ENCODE data around the gene GGT5.

Gene GGT5

GRCh38 chr22:24178502-24179440 lies 66.1 kb downstream of the GGT5 start:
- H3K4me3 ChIP-seq (ENCODE audit: low read length in 2 of 2) = no peak overlapping the region
- H3K36me3 ChIP-seq (replicated peaks in 1 of 2; ENCODE audit: control insufficient read depth in 2 of 2, insufficient read depth in 2 of 2, low read length in 2 of 2) = peaks cover 5 to 19% of the 10 kb centered on the region in 2 donors
- H3K4ac ChIP-seq (ENCODE audit: low read length) = no peak overlapping the region
- no CpG with 5 or more reads among the region's 21 CpGs for WGBS, 2 donors (ENCODE audit: extremely low coverage in 2 of 2, insufficient read length in 2 of 2, insufficient replicate concordance in 1 of 2)
- peaks cover 3% of the 10 kb centered on the region in 2 donors for H3K4me1 ChIP-seq (ENCODE audit: control insufficient read depth in 2 of 2, insufficient read depth in 1 of 2, low read depth in 1 of 2, low read length in 2 of 2)
- H2BK12ac ChIP-seq (ENCODE audit: low read length) = no peak overlapping the region
- H3K4me2 ChIP-seq (ENCODE audit: insufficient read depth, low read length, poor library complexity, severe bottlenecking) = no peak overlapping the region
- H4K91ac ChIP-seq (ENCODE audit: low read depth, low read length, poor library complexity) = peak overlapping the region; percentile 8
- H2BK5ac ChIP-seq (ENCODE audit: low read length) = no peak overlapping the region
- peak overlapping the region; percentile 28 for H2BK120ac ChIP-seq (ENCODE audit: low read depth, low read length)
- H3K18ac ChIP-seq (ENCODE audit: low read length) = no peak overlapping the region
- H3K27me3 ChIP-seq (ENCODE audit: control insufficient read depth in 3 of 3, insufficient read depth in 3 of 3, low read depth in 1 of 3, low read length in 3 of 3) = no peaks in the 10 kb centered on the region
- H3K14ac ChIP-seq (ENCODE audit: low read length) = no peak overlapping the region
- no peak overlapping the region for H3K27ac ChIP-seq (replicated peaks; ENCODE audit: low read length)
- peaks cover 5% of the 10 kb centered on the region for H3K79me1 ChIP-seq (ENCODE audit: low read depth, low read length)
- H3K9ac ChIP-seq (ENCODE audit: low read depth, low read length, poor library complexity) = no peak overlapping the region
- H3K23ac ChIP-seq (ENCODE audit: low read depth, low read length, poor library complexity) = peak overlapping the region; percentile 73
- no peak overlapping the region for H2AK5ac ChIP-seq (ENCODE audit: low read depth, low read length)
- no peak overlapping the region for H2AFZ ChIP-seq (ENCODE audit: low read length)
- no peak for DNase-seq (ENCODE audit: low spot score)
- H3K9me3 ChIP-seq (replicated peaks in 1 of 2; ENCODE audit: control insufficient read depth in 2 of 2, insufficient read depth in 1 of 2, low read depth in 1 of 2, low read length in 2 of 2) = no peaks in the 10 kb centered on the region
- H2BK15ac ChIP-seq (ENCODE audit: low read length) = no peak overlapping the region
- H4K8ac ChIP-seq (ENCODE audit: low read depth, low read length) = peak overlapping the region; percentile 86

GRCh38 chr22:24178021-24178431 lies 66.9 kb downstream of the GGT5 start:
- H2AFZ ChIP-seq (ENCODE audit: low read length) = no peak overlapping the region
- H3K27me3 ChIP-seq (ENCODE audit: control insufficient read depth in 3 of 3, insufficient read depth in 3 of 3, low read depth in 1 of 3, low read length in 3 of 3) = no peaks in the 10 kb centered on the region
- WGBS, 2 donors (ENCODE audit: extremely low coverage in 2 of 2, insufficient read length in 2 of 2, insufficient replicate concordance in 1 of 2) = no CpG with 5 or more reads among the region's 12 CpGs
- H2BK120ac ChIP-seq (ENCODE audit: low read depth, low read length) = peak overlapping the region; percentile 28
- DNase-seq (ENCODE audit: low spot score) = no peak
- peak overlapping the region; percentile 73 for H2BK12ac ChIP-seq (ENCODE audit: low read length)
- no peak overlapping the region for H2BK15ac ChIP-seq (ENCODE audit: low read length)
- no peak overlapping the region for H2BK5ac ChIP-seq (ENCODE audit: low read length)
- peak overlapping the region; percentile 8 for H4K91ac ChIP-seq (ENCODE audit: low read depth, low read length, poor library complexity)
- H3K4me1 ChIP-seq (ENCODE audit: control insufficient read depth in 2 of 2, insufficient read depth in 1 of 2, low read depth in 1 of 2, low read length in 2 of 2) = peaks cover 3 to 5% of the 10 kb centered on the region in 2 donors
- no peak overlapping the region for H2AK5ac ChIP-seq (ENCODE audit: low read depth, low read length)
- H3K4ac ChIP-seq (ENCODE audit: low read length) = no peak overlapping the region
- no peak overlapping the region for H3K27ac ChIP-seq (replicated peaks; ENCODE audit: low read length)
- H4K8ac ChIP-seq (ENCODE audit: low read depth, low read length) = no peak overlapping the region
- H3K9me3 ChIP-seq (replicated peaks in 1 of 2; ENCODE audit: control insufficient read depth in 2 of 2, insufficient read depth in 1 of 2, low read depth in 1 of 2, low read length in 2 of 2) = no peaks in the 10 kb centered on the region
- no peak overlapping the region for H3K23ac ChIP-seq (ENCODE audit: low read depth, low read length, poor library complexity)
- H3K36me3 ChIP-seq (replicated peaks in 1 of 2; ENCODE audit: control insufficient read depth in 2 of 2, insufficient read depth in 2 of 2, low read length in 2 of 2) = peaks cover 7 to 23% of the 10 kb centered on the region in 2 donors
- H3K79me1 ChIP-seq (ENCODE audit: low read depth, low read length) = peaks cover 5% of the 10 kb centered on the region
- H3K4me3 ChIP-seq (ENCODE audit: low read length in 2 of 2) = no peak overlapping the region
- no peak overlapping the region for H3K18ac ChIP-seq (ENCODE audit: low read length)
- no peak overlapping the region for H3K9ac ChIP-seq (ENCODE audit: low read depth, low read length, poor library complexity)
- H3K14ac ChIP-seq (ENCODE audit: low read length) = no peak overlapping the region
- H3K4me2 ChIP-seq (ENCODE audit: insufficient read depth, low read length, poor library complexity, severe bottlenecking) = no peak overlapping the region

- Histone ChIP-seq H4K8ac (ENCODE audit: low read depth, low read length) (no peak overlapping the region), H3K4ac (ENCODE audit: low read length) (no peak overlapping the region)
- no CpG with 5 or more reads among the region's 10 CpGs for WGBS, 2 donors (ENCODE audit: extremely low coverage in 2 of 2, insufficient read length in 2 of 2, insufficient replicate concordance in 1 of 2)
Measured at GRCh38 chr22:24177456-24177855, 67.4 kb downstream of the GGT5 start.

GRCh38 chr22:24177045-24177444 lies 67.8 kb downstream of the GGT5 start:
- Histone ChIP-seq H3K4me1 (ENCODE audit: control insufficient read depth in 2 of 2, insufficient read depth in 1 of 2, low read depth in 1 of 2, low read length in 2 of 2) (peaks cover 3 to 5% of the 10 kb centered on the region in 2 donors), H3K4me2 (ENCODE audit: insufficient read depth, low read length, poor library complexity, severe bottlenecking) (no peak overlapping the region), H3K23ac (ENCODE audit: low read depth, low read length, poor library complexity) (no peak overlapping the region), H3K14ac (ENCODE audit: low read length) (no peak overlapping the region), H2BK12ac (ENCODE audit: low read length) (no peak overlapping the region), H3K27me3 (ENCODE audit: control insufficient read depth in 3 of 3, insufficient read depth in 3 of 3, low read depth in 1 of 3, low read length in 3 of 3) (no peaks in the 10 kb centered on the region), H3K27ac (replicated peaks; ENCODE audit: low read length) (no peak overlapping the region), H3K4me3 (ENCODE audit: low read length in 2 of 2) (no peak overlapping the region), H3K18ac (ENCODE audit: low read length) (no peak overlapping the region), H4K91ac (ENCODE audit: low read depth, low read length, poor library complexity) (no peak overlapping the region), H2BK15ac (ENCODE audit: low read length) (no peak overlapping the region), H3K79me1 (ENCODE audit: low read depth, low read length) (peaks cover 5% of the 10 kb centered on the region), H2BK5ac (ENCODE audit: low read length) (no peak overlapping the region), H3K36me3 (replicated peaks in 1 of 2; ENCODE audit: control insufficient read depth in 2 of 2, insufficient read depth in 2 of 2, low read length in 2 of 2) (peaks cover 16 to 32% of the 10 kb centered on the region in 2 donors), H4K8ac (ENCODE audit: low read depth, low read length) (no peak overlapping the region), H3K4ac (ENCODE audit: low read length) (no peak overlapping the region), H3K9me3 (replicated peaks in 1 of 2; ENCODE audit: control insufficient read depth in 2 of 2, insufficient read depth in 1 of 2, low read depth in 1 of 2, low read length in 2 of 2) (no peaks in the 10 kb centered on the region), H2AFZ (ENCODE audit: low read length) (no peak overlapping the region), H2BK120ac (ENCODE audit: low read depth, low read length) (no peak overlapping the region), H2AK5ac (ENCODE audit: low read depth, low read length) (no peak overlapping the region), H3K9ac (ENCODE audit: low read depth, low read length, poor library complexity) (no peak overlapping the region)
- WGBS, 2 donors (ENCODE audit: extremely low coverage in 2 of 2, insufficient read length in 2 of 2, insufficient replicate concordance in 1 of 2) = no CpG with 5 or more reads among the region's 5 CpGs
- no peak for DNase-seq (ENCODE audit: low spot score)

More at GRCh38 chr22:24177456-24177855, 67.4 kb downstream of the GGT5 start:
- peaks cover 5% of the 10 kb centered on the region for H3K79me1 ChIP-seq (ENCODE audit: low read depth, low read length)
- H3K23ac ChIP-seq (ENCODE audit: low read depth, low read length, poor library complexity) = no peak overlapping the region
- H2AK5ac ChIP-seq (ENCODE audit: low read depth, low read length) = no peak overlapping the region
- no peak overlapping the region for H2BK12ac ChIP-seq (ENCODE audit: low read length)
- no peak overlapping the region for H2AFZ ChIP-seq (ENCODE audit: low read length)
- H3K27ac ChIP-seq (replicated peaks; ENCODE audit: low read length) = no peak overlapping the region
- H3K9ac ChIP-seq (ENCODE audit: low read depth, low read length, poor library complexity) = no peak overlapping the region
- peaks cover 13 to 28% of the 10 kb centered on the region in 2 donors for H3K36me3 ChIP-seq (replicated peaks in 1 of 2; ENCODE audit: control insufficient read depth in 2 of 2, insufficient read depth in 2 of 2, low read length in 2 of 2)
- H2BK5ac ChIP-seq (ENCODE audit: low read length) = no peak overlapping the region
- no peak overlapping the region for H3K18ac ChIP-seq (ENCODE audit: low read length)
- H2BK15ac ChIP-seq (ENCODE audit: low read length) = no peak overlapping the region
- H3K14ac ChIP-seq (ENCODE audit: low read length) = no peak overlapping the region
- peaks cover 3 to 5% of the 10 kb centered on the region in 2 donors for H3K4me1 ChIP-seq (ENCODE audit: control insufficient read depth in 2 of 2, insufficient read depth in 1 of 2, low read depth in 1 of 2, low read length in 2 of 2)
- H3K27me3 ChIP-seq (ENCODE audit: control insufficient read depth in 3 of 3, insufficient read depth in 3 of 3, low read depth in 1 of 3, low read length in 3 of 3) = no peaks in the 10 kb centered on the region
- no peaks in the 10 kb centered on the region for H3K9me3 ChIP-seq (replicated peaks in 1 of 2; ENCODE audit: control insufficient read depth in 2 of 2, insufficient read depth in 1 of 2, low read depth in 1 of 2, low read length in 2 of 2)
- no peak for DNase-seq (ENCODE audit: low spot score)
- H4K91ac ChIP-seq (ENCODE audit: low read depth, low read length, poor library complexity) = no peak overlapping the region
- H3K4me2 ChIP-seq (ENCODE audit: insufficient read depth, low read length, poor library complexity, severe bottlenecking) = no peak overlapping the region
- no peak overlapping the region for H3K4me3 ChIP-seq (ENCODE audit: low read length in 2 of 2)
- no peak overlapping the region for H2BK120ac ChIP-seq (ENCODE audit: low read depth, low read length)
